ENCODE data around the gene ADAR. TPM values are rescaled to one million over a fixed set of nuclear protein-coding genes. Genes with fewer than 3 reads are reported as not detected.

ADAR gene
- total and polyA plus RNA-seq, 2 donors (not counting 3 experiments of a cell fraction or from before 2014, with no cell fraction given), result 88.2 to 141 TPM

DNA sequence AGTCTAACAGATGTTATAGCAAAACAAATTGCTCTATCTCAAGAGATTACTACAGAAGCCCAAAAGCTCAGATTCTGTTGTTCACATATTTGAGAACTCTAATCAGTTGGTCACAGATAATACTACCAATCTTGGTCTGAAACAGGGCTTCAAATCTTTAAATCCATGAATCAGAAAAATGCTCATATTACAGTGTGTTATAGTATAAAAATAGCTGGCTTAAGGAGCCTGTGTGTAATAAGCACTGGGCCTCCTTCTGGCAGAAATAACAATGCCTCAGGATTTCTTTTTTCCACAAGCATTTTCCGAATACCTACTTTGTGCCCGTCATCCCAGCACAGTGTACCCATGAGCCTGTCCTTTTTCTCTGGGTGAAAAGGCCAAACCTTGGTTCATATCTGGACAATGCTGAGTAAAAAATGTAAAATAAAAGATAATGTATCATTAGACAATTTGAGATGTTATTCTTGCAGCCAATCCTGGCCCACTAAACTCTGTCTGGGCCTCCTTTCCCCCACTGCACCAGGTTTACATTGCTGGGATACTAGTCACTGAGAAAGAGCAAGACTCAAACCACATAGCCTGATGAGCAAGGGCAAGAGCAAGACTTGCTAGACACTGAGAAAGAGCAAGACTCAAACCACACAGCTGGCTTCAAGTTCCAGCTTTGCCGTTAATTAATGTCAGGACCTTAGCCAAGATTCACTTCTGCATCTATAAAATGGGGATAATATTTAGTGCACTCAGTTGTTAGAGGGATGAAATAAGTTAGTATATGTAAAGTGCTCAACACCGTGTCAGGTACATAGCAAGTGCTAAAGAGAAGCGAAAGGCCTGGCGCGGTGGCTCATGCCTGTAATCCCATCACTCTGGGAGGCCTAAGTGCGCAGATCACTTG lies 17.0 kb upstream of the ADAR start:
- BruUV-seq (replicated peaks), result TSS peak; percentile 4
- ChIA-PET CTCF (interaction anchor here (0.7 to 1.3 kb wide), 3 partner anchors 18 to 65 kb away, joined by 3 read pairs; no protein-coding TSS in a partner anchor), POLR2A (interaction anchor here (0.6 to 0.7 kb wide), 2 partner anchors 13 to 321 kb away, joined by 3 read pairs; no protein-coding TSS in a partner anchor)
- no peak overlapping the region for H3K27ac ChIP-seq (ENCODE audit: insufficient read depth, low read depth, low read length)
- peaks cover 3% of the 10 kb centered on the region for H4K20me1 ChIP-seq (replicated peaks; ENCODE audit: control insufficient read depth, extremely low read depth, insufficient read depth, low read length)
- H3K4me2 ChIP-seq (ENCODE audit: insufficient read depth, low read length), result no peak overlapping the region
- dilution Hi-C loops (cut with MboI; ENCODE audit: extremely low pct_ligation_motif_present, low sequenced_read_pairs) (no loop called here), intact Hi-C loops (cut with micrococcal nuclease) (no loop called here)
- DNase-seq (ENCODE audit: low read depth, low spot score) (no peak), FAIRE-seq (no peak)
- H3K9ac ChIP-seq (replicated peaks; ENCODE audit: extremely low read depth, insufficient read depth, low read length), result no peak overlapping the region
- no peak overlapping the region for H3K4me3 ChIP-seq (replicated peaks in 1 of 3; ENCODE audit: insufficient read depth in 1 of 3, low read depth in 1 of 3, low read length in 3 of 3)
- TF ChIP-seq JUN (IDR thresholded peaks at IDR 0.05; ENCODE audit: borderline replicate concordance, insufficient read depth, insufficient read length, low read depth) (no peak), POLR2A (IDR thresholded peaks at IDR 0.05; ENCODE audit: low read depth, low read length) (no peak), POLR2AphosphoS5 (IDR thresholded peaks at IDR 0.05; ENCODE audit: insufficient read depth, low read depth, low read length) (no peak), GATA2 (IDR thresholded peaks at IDR 0.05; ENCODE audit: insufficient read depth, insufficient read length, low read depth, low read length) (no peak), FOS (IDR thresholded peaks at IDR 0.05; ENCODE audit: borderline replicate concordance, insufficient read depth, low read length) (no peak), EZH2 (IDR thresholded peaks at IDR 0.05; ENCODE audit: borderline replicate concordance, low read depth, low read length, severe bottlenecking) (no peak), MYC (IDR thresholded peaks at IDR 0.05; ENCODE audit: low read depth, low read length) (no peak)
- TF ChIP-seq, protein P1, sequence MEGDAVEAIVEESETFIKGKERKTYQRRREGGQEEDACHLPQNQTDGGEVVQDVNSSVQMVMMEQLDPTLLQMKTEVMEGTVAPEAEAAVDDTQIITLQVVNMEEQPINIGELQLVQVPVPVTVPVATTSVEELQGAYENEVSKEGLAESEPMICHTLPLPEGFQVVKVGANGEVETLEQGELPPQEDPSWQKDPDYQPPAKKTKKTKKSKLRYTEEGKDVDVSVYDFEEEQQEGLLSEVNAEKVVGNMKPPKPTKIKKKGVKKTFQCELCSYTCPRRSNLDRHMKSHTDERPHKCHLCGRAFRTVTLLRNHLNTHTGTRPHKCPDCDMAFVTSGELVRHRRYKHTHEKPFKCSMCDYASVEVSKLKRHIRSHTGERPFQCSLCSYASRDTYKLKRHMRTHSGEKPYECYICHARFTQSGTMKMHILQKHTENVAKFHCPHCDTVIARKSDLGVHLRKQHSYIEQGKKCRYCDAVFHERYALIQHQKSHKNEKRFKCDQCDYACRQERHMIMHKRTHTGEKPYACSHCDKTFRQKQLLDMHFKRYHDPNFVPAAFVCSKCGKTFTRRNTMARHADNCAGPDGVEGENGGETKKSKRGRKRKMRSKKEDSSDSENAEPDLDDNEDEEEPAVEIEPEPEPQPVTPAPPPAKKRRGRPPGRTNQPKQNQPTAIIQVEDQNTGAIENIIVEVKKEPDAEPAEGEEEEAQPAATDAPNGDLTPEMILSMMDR (IDR thresholded peaks at IDR 0.05; ENCODE audit: extremely low read depth in 1 of 2, insufficient read depth in 1 of 2, low read depth in 1 of 2, low read length in 2 of 2), result no peak
- TF ChIP-seq, protein P2, sequence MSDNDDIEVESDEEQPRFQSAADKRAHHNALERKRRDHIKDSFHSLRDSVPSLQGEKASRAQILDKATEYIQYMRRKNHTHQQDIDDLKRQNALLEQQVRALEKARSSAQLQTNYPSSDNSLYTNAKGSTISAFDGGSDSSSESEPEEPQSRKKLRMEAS (IDR thresholded peaks at IDR 0.05; ENCODE audit: insufficient read depth, insufficient read length), result no peak
- H3K4me1 ChIP-seq (ENCODE audit: control insufficient read depth, extremely low read depth, insufficient read depth, low read length), result peaks cover 7% of the 10 kb centered on the region
- no peak overlapping the region for H2AFZ ChIP-seq (ENCODE audit: low read depth, low read length)
- H3K9me3 ChIP-seq (replicated peaks; ENCODE audit: control insufficient read depth, insufficient read depth, low read length), result no peaks in the 10 kb centered on the region
- no peaks in the 10 kb centered on the region for H3K9me1 ChIP-seq (replicated peaks; ENCODE audit: control insufficient read depth, extremely low read depth, insufficient read depth, low read length)
- H3K36me3 ChIP-seq (ENCODE audit: control insufficient read depth in 2 of 2, extremely low read depth in 1 of 2, insufficient read depth in 2 of 2, low read length in 2 of 2), result peaks cover 0 to 6% of the 10 kb centered on the region in 2 experiments
- H3K79me2 ChIP-seq (ENCODE audit: control insufficient read depth, insufficient read depth, low read length), result peaks cover 67% of the 10 kb centered on the region
- no peaks in the 10 kb centered on the region for H3K27me3 ChIP-seq (ENCODE audit: control insufficient read depth in 2 of 2, insufficient read depth in 2 of 2, low read length in 2 of 2)

Data from endothelial cell of umbilical vein (primary cell).